Adrenal gland (tissue), 19 donors: ENCODE data around the gene NECTIN1. TPM values are rescaled to one million over a fixed set of nuclear protein-coding genes. Genes with fewer than 3 reads are reported as not detected.

Experiments
- DNase-seq, 7 donors: peaks; one replicate each; pipeline ENCODE4 v3.0.0-alpha.2; 2019 to 2020
- H3K27ac ChIP-seq, 5 donors: fragments of 200-600 bp; sonication (generic) in 4 of 5; 1 replicate in 3 of 5; 2 replicates in 2 of 5; pipeline versions ENCODE4 v1.5.1 to v1.8.0; 2016 to 2020; ENCODE audit warnings: mild to moderate bottlenecking in 1 of 5
- H3K27me3 ChIP-seq: fragments of 200-600 bp; 2 replicates; pipeline ENCODE4 v1.8.0; 2021
- H3K36me3 ChIP-seq, 2 donors: fragments of 200-600 bp; replicated peaks in 1 of 2; 1 replicate in 1 of 2; 2 replicates in 1 of 2; pipeline versions ENCODE4 v1.5.1 to v1.8.0; 2018 to 2022
- H3K4me1 ChIP-seq, 2 donors: fragments of 200-600 bp; replicated peaks in 1 of 2; 1 replicate in 1 of 2; 2 replicates in 1 of 2; pipeline versions ENCODE4 v1.5.1 to v1.8.0; 2018 to 2021
- H3K4me3 ChIP-seq, 4 donors: fragments of 200-600 bp; sonication (generic) in 3 of 4; one replicate each; pipeline ENCODE4 v1.5.1; 2016 to 2018
- H3K9me3 ChIP-seq, 3 donors: fragments of 200-600 bp; sonication (generic) in 1 of 3; replicated peaks in 1 of 3; 1 replicate in 2 of 3; 2 replicates in 1 of 3; pipeline versions ENCODE4 v1.5.1 to v1.8.0; 2016 to 2021
- CTCF ChIP-seq, 6 experiments: fragments of 450-650 bp in 4 of 6; fragments of 200-600 bp in 2 of 6; sonication (generic) in 1 of 6; IDR thresholded peaks; 1 replicate in 5 of 6; 2 replicates in 1 of 6; pipeline versions ENCODE4 v1.5.1 to v1.8.0; 2016 to 2021; ENCODE audit warnings: antibody characterized with exemption in 6 of 6, mild to moderate bottlenecking in 2 of 6, moderate library complexity in 1 of 6
- POLR2A ChIP-seq, 2 donors: fragments of 450-650 bp; IDR thresholded peaks; one replicate each; pipeline ENCODE4 v1.6.1; 2017; ENCODE audit warnings: antibody characterized with exemption in 2 of 2, mild to moderate bottlenecking in 2 of 2, moderate library complexity in 1 of 2
- WGBS, 4 donors: extraction: QIAGEN DNeasy Blood & Tissue Kit in 2 of 4; methylation state at CpG; one replicate each; pipeline versions ENCODE4 v1.1.5 to v1.1.7; 2013 to 2017; 5-methylcytosine and 5-hydroxymethylcytosine counted together
- intact Hi-C, 2 donors: fragments of 100-400 bp; cut with DNase I; formaldehyde crosslinking; loops; one replicate each; pipeline versions ENCODE4 v1.14.1 to v1.15.0; 2022 to 2023
- long read RNA-seq, 10 donors: library from polyadenylated mRNA in 3 of 10; unstranded in 2 of 10; stranded (forward) in 1 of 10; transcript quantifications; one replicate each; pipeline ENCODE4 v2.0.0 and lab custom pipeline, GENCODE V29; 2021 to 2026
- polyA plus RNA-seq, 3 donors: library from polyadenylated mRNA; stranded (reverse); fragments of 200-250 nt in 2 of 3; fragments of 350-450 nt in 1 of 3; fragmentation: Illumina TruSeq in 1 of 3; extraction: RNeasy Lipid Tissue Mini Kit (QIAGEN cat#74804) in 1 of 3; gene quantifications; one replicate each; pipeline ENCODE4 v1.2.3, GENCODE V29; 2013 to 2014
- total RNA-seq, 9 donors: library from RNA; depleted of rRNA in 4 of 9; stranded (reverse); fragments of >200 nt in 4 of 9; fragments of 120-200 nt in 1 of 9; fragmentation: NEBNext Ultra II Directional in 1 of 9; extraction: Animal tissue kit (Norgen Biotek cat#: 25700) in 1 of 9; gene quantifications; one replicate each; pipeline versions ENCODE4 v1.1.0 to v1.2.4, GENCODE V29; 2013 to 2023
- donor health status: healthy with polysubstance abuse.
- donor health status: Bipolar disorder and iron deficiency.
- donor health status: DM: yes; HTN: yes; CAD: no.
- donor health status: DM: no; HTN: no; CAD: no.
- donor health status: DM: no; HTN: no; CAD: no.
- donor health status: DM: yes; HTN: yes; CAD: no.

Gene NECTIN1, protein sequence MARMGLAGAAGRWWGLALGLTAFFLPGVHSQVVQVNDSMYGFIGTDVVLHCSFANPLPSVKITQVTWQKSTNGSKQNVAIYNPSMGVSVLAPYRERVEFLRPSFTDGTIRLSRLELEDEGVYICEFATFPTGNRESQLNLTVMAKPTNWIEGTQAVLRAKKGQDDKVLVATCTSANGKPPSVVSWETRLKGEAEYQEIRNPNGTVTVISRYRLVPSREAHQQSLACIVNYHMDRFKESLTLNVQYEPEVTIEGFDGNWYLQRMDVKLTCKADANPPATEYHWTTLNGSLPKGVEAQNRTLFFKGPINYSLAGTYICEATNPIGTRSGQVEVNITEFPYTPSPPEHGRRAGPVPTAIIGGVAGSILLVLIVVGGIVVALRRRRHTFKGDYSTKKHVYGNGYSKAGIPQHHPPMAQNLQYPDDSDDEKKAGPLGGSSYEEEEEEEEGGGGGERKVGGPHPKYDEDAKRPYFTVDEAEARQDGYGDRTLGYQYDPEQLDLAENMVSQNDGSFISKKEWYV
- total RNA-seq = 10 to 100 TPM in 1 of 9 donors, 1 to 10 TPM in 8; 1.6 to 19.6 (median 5.3) TPM
- 1 to 10 TPM; 2.6 to 6.9 (median 5.6) TPM for polyA plus RNA-seq
- long read RNA-seq, donor 1 = 0 reads
- long read RNA-seq, donor 2 = 0 reads
- long read RNA-seq, donor 3, full-length matches to known transcripts = 1 of 1 reads
- long read RNA-seq, donor 3, partial matches to known transcripts = 0 of 1 reads
- long read RNA-seq, donor 3, other reads (novel, unspliced or antisense) = 0 of 1 reads
- long read RNA-seq, donor 4, partial matches to known transcripts = 0 of 2 reads
- long read RNA-seq, donor 4, other reads (novel, unspliced or antisense) = 2 of 2 reads
- long read RNA-seq, donor 5, partial matches to known transcripts = 0 of 4 reads
- long read RNA-seq, donor 5, other reads (novel, unspliced or antisense) = 2 of 4 reads
- long read RNA-seq, donor 6, partial matches to known transcripts = 0 of 1 reads
- long read RNA-seq, donor 6, other reads (novel, unspliced or antisense) = 1 of 1 reads
- long read RNA-seq, donor 7 = 0 reads
- long read RNA-seq, donor 8 = 0 reads
- long read RNA-seq, donor 9 = 0 reads
- long read RNA-seq, donor 10 = 0 reads

DNA sequence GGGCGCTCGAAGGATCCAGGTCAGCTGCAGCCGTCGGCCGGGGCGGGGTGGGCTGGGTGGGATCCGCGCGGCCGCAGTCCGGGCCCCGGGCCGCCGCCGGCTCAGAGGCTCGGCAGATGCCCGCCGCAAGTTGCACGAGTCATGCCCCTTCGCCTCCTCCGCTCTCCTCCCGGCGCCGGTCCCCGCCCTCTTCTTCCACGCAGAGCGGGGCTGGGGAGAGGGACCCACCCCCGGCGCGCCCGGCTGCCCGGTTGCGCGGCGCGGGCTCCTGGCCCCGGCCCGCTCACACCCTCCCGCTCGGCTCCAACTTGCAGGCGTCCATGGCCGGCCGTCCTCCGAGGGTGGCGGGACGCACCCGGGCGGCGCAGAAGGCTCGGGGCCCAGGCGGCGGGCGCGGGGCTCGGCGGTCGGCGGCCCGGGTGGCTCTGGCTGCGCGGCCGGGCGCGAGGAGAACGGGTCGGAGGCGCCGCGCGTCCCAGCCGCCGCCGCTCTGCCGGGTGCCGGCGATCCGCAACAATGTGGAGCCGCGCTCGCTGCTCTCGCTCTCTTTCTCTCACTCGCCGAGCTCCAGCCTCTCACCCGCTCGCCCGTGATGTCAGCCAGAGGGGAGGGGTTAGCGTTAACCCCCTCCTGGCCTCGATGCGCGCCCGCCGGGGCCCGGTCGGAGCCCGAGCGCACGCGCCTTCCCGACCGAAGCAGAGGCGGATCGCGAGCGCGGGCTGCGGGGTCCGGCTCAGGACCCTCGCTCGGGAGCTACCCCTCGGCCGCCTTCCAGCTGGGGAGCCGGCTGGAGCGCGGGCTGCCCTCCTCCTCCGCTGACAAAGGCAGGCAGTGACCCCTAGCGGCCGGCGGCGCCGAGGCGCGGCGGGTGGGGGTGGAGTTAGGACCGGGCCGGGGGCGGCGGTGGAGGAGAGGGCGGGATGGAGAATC is at the start of gene NECTIN1:
Gene NECTIN1 (minus strand): TSS at position 550 of the 930 bp plus-strand sequence. CDS start 647 bp downstream, outside the sequence.
- peak within 1 kb of the TSS in 3 of 4 donors; percentile 18 to 85 (median 62) for H3K4me3 ChIP-seq
- peak within 1 kb of the TSS in 4 of 5 donors; percentile 54 to 98 (median 76) for H3K27ac ChIP-seq
- H3K27me3 ChIP-seq = no peaks in the 10 kb centered on the region
- peak; percentile 84 to 91 (median 88) for DNase-seq
- 0 to 4% (median 0%) methylated on average over 1 to 128 of the region's 128 CpGs for WGBS, 4 donors
- intact Hi-C loops = loop anchor here in 1 of 2 donors (10.0 kb wide), 1 partner anchor 244 kb away; no protein-coding TSS in a partner anchor
- TF ChIP-seq POLR2A (IDR thresholded peaks at IDR 0.05) = peak; percentile 75 to 93
- TF ChIP-seq CTCF (IDR thresholded peaks at IDR 0.05) = peak; percentile 69 to 97 (median 85)
- H3K4me1 ChIP-seq = peaks cover 16 to 24% of the 10 kb centered on the region in 2 donors
- H3K9me3 ChIP-seq = no peaks in the 10 kb centered on the region
- no peaks in the 10 kb centered on the region for H3K36me3 ChIP-seq

GRCh38 chr11:119778391-119779194 is 49.6 kb upstream of the NECTIN1 start:
- Histone ChIP-seq H3K36me3 (no peaks in the 10 kb centered on the region), H3K4me1 (no peaks in the 10 kb centered on the region), H3K9me3 (no peaks in the 10 kb centered on the region), H3K4me3 (no peak overlapping the region), H3K27me3 (no peaks in the 10 kb centered on the region), H3K27ac (peak overlapping the region in 1 of 5 donors; percentile 49)
- 75 to 87% (median 79%) methylated on average over 6 to 15 of the region's 15 CpGs for WGBS, 4 donors
- intact Hi-C loops = no loop called here
- DNase-seq = no peak
- no peak for TF ChIP-seq POLR2A (IDR thresholded peaks at IDR 0.05)

DNA sequence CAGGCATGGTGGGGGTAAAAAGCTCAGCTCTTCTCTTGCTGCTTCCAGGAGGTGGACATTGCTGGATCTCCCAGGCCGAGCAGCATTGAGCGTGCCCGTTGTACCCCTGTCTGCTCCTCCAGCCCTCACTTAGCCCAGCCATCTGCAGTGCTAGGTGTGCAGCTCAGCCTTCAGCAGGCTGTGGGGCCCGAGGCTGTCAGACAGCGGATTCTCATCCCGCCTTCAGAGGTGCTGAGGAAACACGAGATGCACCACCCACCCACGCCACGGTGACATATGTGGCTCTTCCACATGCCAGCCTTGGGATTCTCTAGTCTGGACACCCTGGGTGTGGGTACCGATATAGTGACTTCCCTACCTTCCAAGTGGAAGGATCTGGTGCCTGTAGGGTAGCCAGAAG is 48.9 kb upstream of the NECTIN1 start:
- Histone ChIP-seq H3K9me3 (no peaks in the 10 kb centered on the region), H3K4me3 (no peak overlapping the region), H3K36me3 (no peaks in the 10 kb centered on the region), H3K27ac (peak overlapping the region in 1 of 5 donors; percentile 12), H3K27me3 (no peaks in the 10 kb centered on the region), H3K4me1 (no peaks in the 10 kb centered on the region)
- no peak for TF ChIP-seq CTCF (IDR thresholded peaks at IDR 0.05)
- WGBS, 4 donors = 79 to 92% (median 88%) methylated on average over 6 to 10 of the region's 10 CpGs
- intact Hi-C loops = no loop called here
- DNase-seq = no peak
